Naive thymus-derived CD8-positive, alpha-beta T cell (primary cell): ENCODE data around the gene CEMIP2. TPM values are rescaled to one million over a fixed set of nuclear protein-coding genes. Genes with fewer than 3 reads are reported as not detected.
"Not testable (repeated sequence)": the region's sequence is repeated elsewhere in the genome, so short reads cannot be mapped to it uniquely, and the experiment has no call there.

Experiments used
- ATAC-seq, 2 donors: fragments of 150-1000 bp; cut with Tn5 transposase in 1 of 2; sonication (Bioruptor Pico), chemical (Tn5 transposase) in 1 of 2; 1 replicate in 1 of 2; 2 replicates in 1 of 2; pipeline ENCODE4 v1.10.0; 2021; ENCODE audit warnings: mild to moderate bottlenecking in 2 of 2, moderate library complexity in 2 of 2
- POLR2A ChIA-PET: fragments of 350-600 bp; sonication (Branson Sonifier 250); formaldehyde crosslinking; loops from one replicate; lab custom pipeline; 2021; ENCODE audit warnings: antibody characterized with exemption; lab: Charles Lee
- DNase-seq, 10 donors: peaks; one replicate each; pipeline versions ENCODE4 v3.0.0 to v3.0.0-alpha.2; 2020 to 2022
- H3K27ac Mint-ChIP-seq, 10 donors: one replicate each; pipeline ENCODE4 v1.8.0; 2020 to 2022; ENCODE audit warnings: mild to moderate bottlenecking in 10 of 10, mixed read lengths in 10 of 10, moderate library complexity in 4 of 10, inconsistent platforms in 1 of 10
- H3K27me3 Mint-ChIP-seq, 5 donors: one replicate each; pipeline ENCODE4 v1.8.0; 2021 to 2022; ENCODE audit warnings: mixed read lengths in 5 of 5
- H3K36me3 Mint-ChIP-seq, 3 donors: one replicate each; pipeline ENCODE4 v1.8.0; 2020 to 2022; ENCODE audit warnings: mixed read lengths in 3 of 3, mild to moderate bottlenecking in 2 of 3, inconsistent platforms in 1 of 3
- H3K4me1 Mint-ChIP-seq, 4 donors: one replicate each; pipeline ENCODE4 v1.8.0; 2021 to 2022; ENCODE audit warnings: mixed read lengths in 4 of 4
- H3K4me3 Mint-ChIP-seq, 10 donors: one replicate each; pipeline ENCODE4 v1.8.0; 2020 to 2022; ENCODE audit warnings: mild to moderate bottlenecking in 10 of 10, mixed read lengths in 10 of 10, moderate library complexity in 6 of 10, inconsistent platforms in 1 of 10
- H3K9me3 Mint-ChIP-seq, 9 donors: one replicate each; pipeline ENCODE4 v1.8.0; 2020 to 2022; ENCODE audit warnings: mixed read lengths in 9 of 9, mild to moderate bottlenecking in 3 of 9, inconsistent platforms in 1 of 9, moderate library complexity in 1 of 9
- polyA plus RNA-seq, 3 donors: library from polyadenylated mRNA; unstranded; fragments of 300-500 nt; fragmentation: Illumina TruSeq; gene quantifications; one replicate each; pipeline ENCODE4 v1.2.3, GENCODE V29; 2021
- total RNA-seq, 8 experiments: library from RNA in 2 of 8; stranded (reverse) in 2 of 8; gene quantifications; one replicate each; pipeline ENCODE4 v1.2.3 and lab custom pipeline; 2021 to 2026

The CEMIP2 gene
- total RNA-seq (10 to 100 TPM; 67.5 to 71.9 TPM), polyA plus RNA-seq (10 to 100 TPM in 2 of 3 donors, 1 to 10 TPM in 1; 5.9 to 12.9 (median 10.2) TPM), total RNA-seq (lab: John Stamatoyannopoulos, UW) (141 to 617 (median 231) reads per million in 6 experiments)

- peak; percentile 84 to 93 (median 88) for DNase-seq
- peaks cover 34 to 50% (median 42%) of the 10 kb centered on the region in 4 donors for H3K4me1 Mint-ChIP-seq
- peaks cover 0 to 4% (median 0%) of the 10 kb centered on the region in 3 donors for H3K36me3 Mint-ChIP-seq
- POLR2A ChIA-PET = interaction anchor here (0.7 to 4.3 kb wide), 14 partner anchors 12 to 759 kb away, joined by 3 to 64 read pairs (median 5); partner anchors contain the start of genes ABHD17B and C9orf85
- H3K9me3 Mint-ChIP-seq = no peaks in the 10 kb centered on the region
- peak within 1 kb of the TSS; percentile 90 to 99 (median 98) for H3K27ac Mint-ChIP-seq
- no peaks in the 10 kb centered on the region for H3K27me3 Mint-ChIP-seq
- H3K4me3 Mint-ChIP-seq = peak within 1 kb of the TSS; percentile 91 to 99 (median 96)
- peak; percentile 82 for ATAC-seq
Measured at GRCh38 chr9:71768388-71769174, at the start of gene CEMIP2. CEMIP2 (minus strand) TSS chr9:71768513; CDS start chr9:71750373, 18,140 bp downstream.

- Mint-ChIP-seq H3K36me3 (no peaks in the 10 kb centered on the region), H3K4me1 (peaks cover 11 to 24% (median 19%) of the 10 kb centered on the region in 4 donors), H3K27ac (peak overlapping the region in 9 of 10 donors; percentile 46 to 94 (median 67)), H3K27me3 (no peaks in the 10 kb centered on the region), H3K9me3 (no peaks in the 10 kb centered on the region), H3K4me3 (peak overlapping the region in 6 of 10 donors; percentile 25 to 74 (median 39))
- POLR2A ChIA-PET = interaction anchor here (0.8 to 4.2 kb wide), 6 partner anchors 9 to 48 kb away, joined by 3 to 20 read pairs (median 8); partner anchors contain the start of gene CEMIP2
- no peak for DNase-seq
- no peak for ATAC-seq
Measured at GRCh38 chr9:71816916-71817451, 48.7 kb upstream of the CEMIP2 start.

GRCh38 chr9:71814815-71815214 lies 46.5 kb upstream of the CEMIP2 start:
- Mint-ChIP-seq H3K27ac (peak overlapping the region in 4 of 10 donors; percentile 2 to 44 (median 24)), H3K36me3 (no peaks in the 10 kb centered on the region), H3K9me3 (no peaks in the 10 kb centered on the region), H3K4me1 (peaks cover 11 to 24% (median 19%) of the 10 kb centered on the region in 4 donors), H3K4me3 (no peak overlapping the region), H3K27me3 (no peaks in the 10 kb centered on the region)
- POLR2A ChIA-PET = interaction anchor here (0.6 kb wide), 1 partner anchor 95 kb away, joined by 3 read pairs; no protein-coding TSS in a partner anchor
- ATAC-seq (no peak), DNase-seq (no peak)

- POLR2A ChIA-PET = no interaction called here
- DNase-seq = no peak
- Mint-ChIP-seq H3K9me3 (no peaks in the 10 kb centered on the region), H3K4me1 (peaks cover 11 to 24% (median 18%) of the 10 kb centered on the region in 4 donors), H3K27ac (peak overlapping the region in 4 of 10 donors; percentile 2 to 44 (median 8)), H3K4me3 (no peak overlapping the region), H3K27me3 (no peaks in the 10 kb centered on the region), H3K36me3 (no peaks in the 10 kb centered on the region)
- no peak for ATAC-seq
Measured at GRCh38 chr9:71814226-71814625, 45.9 kb upstream of the CEMIP2 start.

GRCh38 chr9:71812385-71812784 lies 44.1 kb upstream of the CEMIP2 start:
- Mint-ChIP-seq H3K9me3 (no peaks in the 10 kb centered on the region), H3K4me1 (peaks cover 10 to 16% (median 14%) of the 10 kb centered on the region in 4 donors), H3K36me3 (no peaks in the 10 kb centered on the region), H3K27me3 (no peaks in the 10 kb centered on the region), H3K27ac (no peak overlapping the region), H3K4me3 (no peak overlapping the region)
- no peak for ATAC-seq
- DNase-seq = no peak
- POLR2A ChIA-PET = interaction anchor here (1.1 to 1.6 kb wide), 2 partner anchors 17 to 31 kb away, joined by 4 read pairs; no protein-coding TSS in a partner anchor

GRCh38 chr9:71808068-71808467 lies 39.8 kb upstream of the CEMIP2 start:
- no peak overlapping the region for H3K4me3 Mint-ChIP-seq
- no peaks in the 10 kb centered on the region for H3K27me3 Mint-ChIP-seq
- POLR2A ChIA-PET = interaction anchor here (1.0 to 2.3 kb wide), 4 partner anchors 9 to 39 kb away, joined by 3 to 15 read pairs (median 8); partner anchors contain the start of gene CEMIP2
- no peaks in the 10 kb centered on the region for H3K36me3 Mint-ChIP-seq
- peak overlapping the region in 8 of 10 donors; percentile 10 to 79 (median 28) for H3K27ac Mint-ChIP-seq
- H3K4me1 Mint-ChIP-seq = peaks cover 6 to 14% (median 9%) of the 10 kb centered on the region in 4 donors
- no peaks in the 10 kb centered on the region for H3K9me3 Mint-ChIP-seq
- ATAC-seq (no peak), DNase-seq (no peak)

GRCh38 chr9:71806901-71807307 lies 38.6 kb upstream of the CEMIP2 start:
- Mint-ChIP-seq H3K4me1 (peaks cover 6 to 14% (median 11%) of the 10 kb centered on the region in 4 donors), H3K4me3 (no peak overlapping the region), H3K27ac (peak overlapping the region in 9 of 10 donors; percentile 23 to 84 (median 63)), H3K27me3 (no peaks in the 10 kb centered on the region), H3K9me3 (peaks cover 0 to 5% (median 0%) of the 10 kb centered on the region in 9 donors), H3K36me3 (peaks cover 0 to 5% (median 0%) of the 10 kb centered on the region in 3 donors)
- DNase-seq = peak in 9 of 10 donors; percentile 16 to 73 (median 50)
- POLR2A ChIA-PET = interaction anchor here (0.8 to 2.3 kb wide), 9 partner anchors 11 to 38 kb away, joined by 3 to 15 read pairs (median 6); partner anchors contain the start of gene CEMIP2
- peak; percentile 88 to 96 for ATAC-seq

- not testable (repeated sequence) for H3K27ac Mint-ChIP-seq, H3K4me3 Mint-ChIP-seq, ATAC-seq, H3K9me3 Mint-ChIP-seq, DNase-seq, H3K27me3 Mint-ChIP-seq, H3K36me3 Mint-ChIP-seq
- POLR2A ChIA-PET = interaction anchor here (0.7 to 1.7 kb wide), 3 partner anchors 22 to 37 kb away, joined by 3 to 5 read pairs (median 3); partner anchors contain the start of gene CEMIP2
- peaks cover 6 to 14% (median 11%) of the 10 kb centered on the region in 4 donors for H3K4me1 Mint-ChIP-seq
Measured at GRCh38 chr9:71805096-71805495, 36.8 kb upstream of the CEMIP2 start.

- H3K4me3 Mint-ChIP-seq = no peak overlapping the region
- peaks cover 6 to 17% (median 14%) of the 10 kb centered on the region in 4 donors for H3K4me1 Mint-ChIP-seq
- no peak for DNase-seq
- no peak overlapping the region for H3K27ac Mint-ChIP-seq
- POLR2A ChIA-PET = interaction anchor here (0.7 to 2.8 kb wide), 5 partner anchors 10 to 109 kb away, joined by 3 to 9 read pairs (median 5); partner anchors contain the start of genes ABHD17B, C9orf85 and CEMIP2
- peaks cover 0 to 5% (median 3%) of the 10 kb centered on the region in 3 donors for H3K36me3 Mint-ChIP-seq
- H3K27me3 Mint-ChIP-seq = no peaks in the 10 kb centered on the region
- H3K9me3 Mint-ChIP-seq = peaks cover 0 to 5% (median 0%) of the 10 kb centered on the region in 9 donors
- no peak for ATAC-seq
Measured at GRCh38 chr9:71801826-71802225, 33.5 kb upstream of the CEMIP2 start.

GRCh38 chr9:71797266-71797665 lies 29.0 kb upstream of the CEMIP2 start:
- Mint-ChIP-seq H3K4me1 (peaks cover 27 to 58% (median 56%) of the 10 kb centered on the region in 4 donors), H3K27me3 (no peaks in the 10 kb centered on the region), H3K36me3 (peaks cover 0 to 3% (median 1%) of the 10 kb centered on the region in 3 donors), H3K9me3 (peaks cover 0 to 15% (median 0%) of the 10 kb centered on the region in 9 donors), H3K4me3 (peak overlapping the region in 5 of 10 donors; percentile 21 to 40 (median 28)), H3K27ac (peak overlapping the region; percentile 18 to 98 (median 92))
- ATAC-seq (no peak), DNase-seq (no peak)
- POLR2A ChIA-PET = interaction anchor here (2.1 to 5.4 kb wide), 3 partner anchors 13 to 29 kb away, joined by 4 to 81 read pairs (median 41); partner anchors contain the start of gene CEMIP2

- Mint-ChIP-seq H3K9me3 (peaks cover 0 to 25% (median 0%) of the 10 kb centered on the region in 9 donors), H3K4me3 (peak overlapping the region in 8 of 10 donors; percentile 2 to 61 (median 32)), H3K27ac (peak overlapping the region; percentile 18 to 98 (median 92)), H3K4me1 (peaks cover 33 to 68% (median 66%) of the 10 kb centered on the region in 4 donors), H3K36me3 (peaks cover 0 to 4% (median 3%) of the 10 kb centered on the region in 3 donors), H3K27me3 (no peaks in the 10 kb centered on the region)
- peak in 1 of 2 donors; percentile 10 for ATAC-seq
- DNase-seq = peak in 4 of 10 donors; percentile 13 to 30 (median 20)
- POLR2A ChIA-PET = interaction anchor here (0.9 to 5.4 kb wide), 9 partner anchors 8 to 1377 kb away, joined by 3 to 81 read pairs (median 6); partner anchors contain the start of gene CEMIP2
Measured at GRCh38 chr9:71796100-71796767, 27.9 kb upstream of the CEMIP2 start.
